Naive B cell (primary cell): Measurements from ENCODE around the gene ZC3HAV1. TPM values are rescaled to one million over a fixed set of nuclear protein-coding genes. Genes with fewer than 3 reads are reported as not detected.

ENCODE experiments used
- ATAC-seq, 2 donors: fragments of 150-1000 bp; cut with Tn5 transposase; 2 replicates each; pipeline ENCODE4 v1.10.0; 2021; ENCODE audit warnings: low read depth in 2 of 2, mild to moderate bottlenecking in 2 of 2, moderate library complexity in 2 of 2
- DNase-seq: peaks from one replicate; pipeline ENCODE4 v3.0.0; 2022
- H3K27ac Mint-ChIP-seq, 6 donors: one replicate each; pipeline ENCODE4 v1.8.0; 2020 to 2022; ENCODE audit warnings: mild to moderate bottlenecking in 6 of 6, mixed read lengths in 6 of 6, moderate library complexity in 5 of 6, inconsistent platforms in 2 of 6
- H3K27me3 Mint-ChIP-seq, 3 donors: one replicate each; pipeline ENCODE4 v1.8.0; 2021 to 2022; ENCODE audit warnings: mixed read lengths in 3 of 3, mild to moderate bottlenecking in 1 of 3
- H3K36me3 Mint-ChIP-seq, 2 donors: one replicate each; pipeline ENCODE4 v1.8.0; 2020 to 2022; ENCODE audit warnings: mixed read lengths in 2 of 2, inconsistent platforms in 1 of 2, mild to moderate bottlenecking in 1 of 2
- H3K4me1 Mint-ChIP-seq, 3 donors: one replicate each; pipeline ENCODE4 v1.8.0; 2020 to 2022; ENCODE audit warnings: mixed read lengths in 3 of 3, inconsistent platforms in 1 of 3, mild to moderate bottlenecking in 1 of 3, moderate library complexity in 1 of 3
- H3K4me3 Mint-ChIP-seq, 8 donors: one replicate each; pipeline ENCODE4 v1.8.0; 2020 to 2022; ENCODE audit warnings: mild to moderate bottlenecking in 8 of 8, mixed read lengths in 8 of 8, moderate library complexity in 8 of 8, inconsistent platforms in 2 of 8
- H3K9me3 Mint-ChIP-seq, 7 donors: one replicate each; pipeline ENCODE4 v1.8.0; 2020 to 2022; ENCODE audit warnings: mixed read lengths in 7 of 7, mild to moderate bottlenecking in 5 of 7, inconsistent platforms in 2 of 7, moderate library complexity in 1 of 7
- polyA plus RNA-seq, 6 donors: library from polyadenylated mRNA; unstranded; fragments of 300-500 nt; fragmentation: Illumina TruSeq; gene quantifications; one replicate each; pipeline ENCODE4 v1.2.3, GENCODE V29; 2021; ENCODE audit warnings: low read depth in 6 of 6

ZC3HAV1 gene
- polyA plus RNA-seq, 6 donors from 2014 or later, result 64.8 to 129 (median 99.7) TPM

- H3K27me3 Mint-ChIP-seq, result peaks cover 6 to 27% (median 15%) of the 10 kb centered on the region in 3 donors
- ATAC-seq (no peak), DNase-seq (no peak)
- no peak overlapping the region for H3K4me3 Mint-ChIP-seq
- peaks cover 0 to 37% (median 13%) of the 10 kb centered on the region in 7 donors for H3K9me3 Mint-ChIP-seq
- H3K27ac Mint-ChIP-seq, result peak overlapping the region in 1 of 6 donors; percentile 41
- H3K36me3 Mint-ChIP-seq, result no peaks in the 10 kb centered on the region
- H3K4me1 Mint-ChIP-seq, result no peaks in the 10 kb centered on the region
Observed at GRCh38 chr7:139004321-139005090, 105.0 kb downstream of the ZC3HAV1 start.

GRCh38 chr7:138999414-138999813 is 110.1 kb downstream of the ZC3HAV1 start:
- no peak for ATAC-seq
- Mint-ChIP-seq H3K4me3 (no peak overlapping the region), H3K27ac (no peak overlapping the region)

More at GRCh38 chr7:138999414-138999813, 110.1 kb downstream of the ZC3HAV1 start:
- Mint-ChIP-seq H3K36me3 (no peaks in the 10 kb centered on the region), H3K9me3 (peaks cover 0 to 22% (median 5%) of the 10 kb centered on the region in 7 donors), H3K4me1 (no peaks in the 10 kb centered on the region), H3K27me3 (peaks cover 6 to 34% (median 17%) of the 10 kb centered on the region in 3 donors)
- no peak for DNase-seq

Other genes starting within 250 kb of the ZC3HAV1 start
- under 1 TPM in 1 of 6 donors, not detected in 5; 0.05 TPM for gene KIAA1549, start 128.3 kb downstream of the ZC3HAV1 start, polyA plus RNA-seq
- under 1 TPM in 1 of 6 donors, not detected in 5; 0.18 TPM for gene ZC3HAV1L, start 73.7 kb downstream of the ZC3HAV1 start, polyA plus RNA-seq
- gene UBN2, start 121.5 kb upstream of the ZC3HAV1 start, polyA plus RNA-seq, result 1 to 10 TPM in 5 of 6 donors, not detected in 1; 2.4 to 5.4 (median 3.0) TPM
- gene FMC1, start 231.6 kb upstream of the ZC3HAV1 start, polyA plus RNA-seq, result 10 to 100 TPM; 38.0 to 72.2 (median 61.5) TPM